Motor neuron (in vitro differentiated cells): Measurements from ENCODE around the gene PIN4. TPM values are rescaled to one million over a fixed set of nuclear protein-coding genes. Genes with fewer than 3 reads are reported as not detected.
A peak's percentile ranks its signal among the peaks of the same experiment; 100 is the strongest.
"Not testable (repeated sequence)": the region's sequence is repeated elsewhere in the genome, so short reads cannot be mapped to it uniquely, and the experiment has no call there.

Experiments
- ATAC-seq, 8 experiments: fragments of 200-7000 bp; cut with Tn5 transposase; replicated peaks in 6 of 8; 2 replicates each; pipeline ENCODE4 v1.8.0; 2021; ENCODE audit warnings: mild to moderate bottlenecking in 8 of 8, moderate library complexity in 8 of 8
- H3K27ac ChIP-seq, 2 donors: fragments of 250-450 bp; sonication (Bioruptor Pico); 2 replicates each; pipeline ENCODE4 v1.9.0; 2021; ENCODE audit warnings: antibody characterized with exemption in 2 of 2, mild to moderate bottlenecking in 2 of 2, moderate library complexity in 1 of 2
- H3K4me1 ChIP-seq, 2 donors: fragments of 250-450 bp; sonication (Bioruptor Pico); replicated peaks in 1 of 2; 2 replicates each; pipeline ENCODE4 v1.6.1; 2021; ENCODE audit warnings: antibody characterized with exemption in 2 of 2, mild to moderate bottlenecking in 2 of 2, moderate library complexity in 1 of 2
- H3K4me3 ChIP-seq, 5 donors: fragments of 250-450 bp; sonication (Bioruptor Pico); 2 replicates each; pipeline ENCODE4 v1.9.0; 2021; ENCODE audit warnings: antibody characterized with exemption in 5 of 5, mild to moderate bottlenecking in 5 of 5, moderate library complexity in 4 of 5
- WGBS, 10 experiments: fragments of 450-650 bp; shearing (Covaris generic); methylation state at CpG; one replicate each; pipeline ENCODE4 v1.0.0; 2022; 5-methylcytosine and 5-hydroxymethylcytosine counted together
- in situ Hi-C, 9 experiments: fragments of 400-800 bp; cut with MboI; loops; one replicate each; pipeline ENCODE4 v1.15.0; 2021; ENCODE audit warnings: low sequenced_read_pairs in 9 of 9, low pct_unique_long_range_greater_than_20kb in 2 of 9; ENCODE audit not compliant: unreplicated experiment in 9 of 9
- total RNA-seq, 8 experiments: library from RNA; unstranded; fragments of 300-600 nt; gene quantifications; 2 replicates each; pipeline versions ENCODE4 v1.2.3 to v1.2.4, GENCODE V29; 2022

The PIN4 gene
- total RNA-seq, 8 experiments from 2014 or later, result 20.5 to 54.3 (median 32.4) TPM

- Histone ChIP-seq H3K4me1 (peaks cover 39 to 48% of the 10 kb centered on the region in 2 donors), H3K4me3 (no peak overlapping the region), H3K27ac (no peak overlapping the region)
- 30 to 60% (median 50%) methylated on average over 1 to 2 of the region's 2 CpGs; no CpG with 5 or more reads in 6 of the 10 experiments for WGBS, 10 experiments
- in situ Hi-C loops, result loop anchor here in 1 of 9 experiments (25.0 kb wide), 1 partner anchor 134 kb away; no protein-coding TSS in a partner anchor
- no peak for ATAC-seq
Observed at GRCh38 chrX:72146527-72146926, 35.0 kb upstream of the PIN4 start.

- H3K4me3 ChIP-seq, result no peak overlapping the region
- in situ Hi-C loops, result no loop called here
- no peak overlapping the region for H3K27ac ChIP-seq
- no peaks in the 10 kb centered on the region for H3K4me1 ChIP-seq
- WGBS, 10 experiments, result 13 to 100% (median 73%) methylated on average over 1 to 3 of the region's 3 CpGs; no CpG with 5 or more reads in 6 of the 10 experiments
- ATAC-seq, result no peak
Observed at GRCh38 chrX:72158773-72159172, 22.8 kb upstream of the PIN4 start.

GRCh38 chrX:72159769-72160168 is 21.8 kb upstream of the PIN4 start:
- no peak overlapping the region for H3K27ac ChIP-seq
- no peak overlapping the region for H3K4me3 ChIP-seq
- in situ Hi-C loops, result no loop called here
- 3 to 80% (median 76%) methylated on average over 4 to 8 of the region's 10 CpGs; no CpG with 5 or more reads in 7 of the 10 experiments for WGBS, 10 experiments
- ATAC-seq, result no peak
- H3K4me1 ChIP-seq, result no peaks in the 10 kb centered on the region

GRCh38 chrX:72165551-72165950 is 16.0 kb upstream of the PIN4 start:
- in situ Hi-C loops, result no loop called here
- no peak for ATAC-seq
- 0 to 86% (median 28%) methylated on average over 1 to 4 of the region's 4 CpGs; no CpG with 5 or more reads in 5 of the 10 experiments for WGBS, 10 experiments
- no peaks in the 10 kb centered on the region for H3K4me1 ChIP-seq
- no peak overlapping the region for H3K27ac ChIP-seq
- H3K4me3 ChIP-seq, result no peak overlapping the region

- 0 to 100% (median 40%) methylated on average over 1 to 5 of the region's 6 CpGs; no CpG with 5 or more reads in 4 of the 10 experiments for WGBS, 10 experiments
- Histone ChIP-seq H3K4me1 (no peaks in the 10 kb centered on the region), H3K27ac (no peak overlapping the region), H3K4me3 (no peak overlapping the region)
- in situ Hi-C loops, result no loop called here
- peak in 1 of 8 experiments; percentile 53 for ATAC-seq
Observed at GRCh38 chrX:72169008-72169728, 12.4 kb upstream of the PIN4 start.

GRCh38 chrX:72176289-72176688 is 5.3 kb upstream of the PIN4 start:
- H3K27ac ChIP-seq, ATAC-seq, in situ Hi-C loops, H3K4me3 ChIP-seq, H3K4me1 ChIP-seq: not testable (repeated sequence)
- no CpG with 5 or more reads among the region's 5 CpGs for WGBS, 10 experiments

- H3K27ac ChIP-seq, result peak overlapping the region in 1 of 2 donors; percentile 65
- H3K4me1 ChIP-seq, result peaks cover 3% of the 10 kb centered on the region in 2 donors
- no peak overlapping the region for H3K4me3 ChIP-seq
- peak in 1 of 8 experiments; percentile 17 for ATAC-seq
- 40 to 100% (median 100%) methylated on average over 1 of the region's 2 CpGs; no CpG with 5 or more reads in 7 of the 10 experiments for WGBS, 10 experiments
- in situ Hi-C loops, result no loop called here
Observed at GRCh38 chrX:72176981-72177380, 4.6 kb upstream of the PIN4 start.

- Histone ChIP-seq H3K4me3 (peak overlapping the region; percentile 30 to 93 (median 62)), H3K27ac (peak overlapping the region; percentile 78 to 79), H3K4me1 (peaks cover 3 to 9% of the 10 kb centered on the region in 2 donors)
- ATAC-seq, result no peak
- WGBS, 10 experiments, result 18 to 63% (median 60%) methylated on average over 1 of the region's 1 CpG; no CpG with 5 or more reads in 7 of the 10 experiments
- in situ Hi-C loops, result no loop called here
Observed at GRCh38 chrX:72180539-72180938, 1.0 kb upstream of the PIN4 start.

- Histone ChIP-seq H3K27ac (no peak overlapping the region), H3K4me3 (no peak overlapping the region), H3K4me1 (peaks cover 3 to 9% of the 10 kb centered on the region in 2 donors)
- in situ Hi-C loops, result no loop called here
- WGBS, 10 experiments, result 77 to 100% (median 94%) methylated on average over 1 to 2 of the region's 2 CpGs; no CpG with 5 or more reads in 7 of the 10 experiments
- ATAC-seq, result no peak
Observed at GRCh38 chrX:72182924-72183323, 1.4 kb downstream of the PIN4 start.

GRCh38 chrX:72201836-72202536 is 20.4 kb downstream of the PIN4 start:
- in situ Hi-C loops, result no loop called here
- Histone ChIP-seq H3K27ac (no peak overlapping the region), H3K4me1 (no peaks in the 10 kb centered on the region), H3K4me3 (no peak overlapping the region)
- ATAC-seq, result peak in 2 of 8 experiments; percentile 98 to 99
- 34 to 86% (median 74%) methylated on average over 2 to 7 of the region's 7 CpGs; no CpG with 5 or more reads in 6 of the 10 experiments for WGBS, 10 experiments

GRCh38 chrX:72202792-72203401 is 21.3 kb downstream of the PIN4 start:
- WGBS, 10 experiments, result 0 to 100% (median 37%) methylated on average over 1 to 3 of the region's 4 CpGs; no CpG with 5 or more reads in 5 of the 10 experiments

GRCh38 chrX:72203421-72203820 is 21.9 kb downstream of the PIN4 start:
- in situ Hi-C loops, result no loop called here
- 35 to 86% methylated on average over 2 to 5 of the region's 6 CpGs; no CpG with 5 or more reads in 8 of the 10 experiments for whole genome bisulfite sequencing, 10 experiments
- no peak for ATAC-seq
- Histone ChIP-seq H3K4me3 (no peak overlapping the region), H3K4me1 (no peaks in the 10 kb centered on the region), H3K27ac (no peak overlapping the region)

More at GRCh38 chrX:72202792-72203401, 21.3 kb downstream of the PIN4 start:
- in situ Hi-C loops, result no loop called here
- no peak for ATAC-seq
- no peak overlapping the region for H3K27ac ChIP-seq
- no peak overlapping the region for H3K4me3 ChIP-seq
- H3K4me1 ChIP-seq, result no peaks in the 10 kb centered on the region

- 13 to 100% (median 85%) methylated on average over 1 to 2 of the region's 2 CpGs; no CpG with 5 or more reads in 5 of the 10 experiments for WGBS, 10 experiments
- no peak for ATAC-seq
- Histone ChIP-seq H3K27ac (no peak overlapping the region), H3K4me3 (no peak overlapping the region), H3K4me1 (no peaks in the 10 kb centered on the region)
- in situ Hi-C loops, result no loop called here
Observed at GRCh38 chrX:72205706-72206105, 24.1 kb downstream of the PIN4 start.
